IMR-90 (cell line): Measurements from ENCODE around the gene VPS41. TPM values are rescaled to one million over a fixed set of nuclear protein-coding genes. Genes with fewer than 3 reads are reported as not detected.

ENCODE experiments used
- ATAC-seq: fragments of 200-7000 bp; cut with Tn5 transposase; 2 replicates; pipeline ENCODE4 v1.9.1; 2020; ENCODE audit warnings: low read depth, mild to moderate bottlenecking, moderate library complexity
- BruUV-seq: library from RNA; stranded (reverse); fragments of 400-500 nt; replicated peaks from 2 replicates; lab custom pipeline; 2021; lab: Mats Ljungman, UMichigan
- CTCF ChIA-PET: fragments of 300-600 bp; formaldehyde crosslinking; extraction: SDS; loops from one replicate; lab custom pipeline; 2021; ENCODE audit warnings: antibody characterized with exemption; lab: Yijun Ruan, JAX
- POLR2A ChIA-PET: fragments of 300-600 bp; sonication (Branson Sonifier 250); formaldehyde crosslinking; loops from one replicate; lab custom pipeline; 2022; ENCODE audit warnings: antibody characterized with exemption; ENCODE audit not compliant: unreplicated experiment; lab: Charles Lee
- DNase-seq: peaks from one replicate; pipeline ENCODE4 v3.0.0; 2013
- H2AFZ ChIP-seq: replicated peaks from 2 replicates; pipeline ENCODE3; 2013; ENCODE audit warnings: low read length, mild to moderate bottlenecking; ENCODE audit not compliant: poor library complexity
- H2AK5ac ChIP-seq: 2 replicates; pipeline ENCODE4 v1.6.1; 2013; ENCODE audit warnings: low read depth, low read length, inconsistent platforms
- H2AK9ac ChIP-seq: replicated peaks from 2 replicates; pipeline ENCODE3; 2013; ENCODE audit warnings: mild to moderate bottlenecking, low read depth, low read length, moderate library complexity; ENCODE audit not compliant: poor library complexity
- H2BK120ac ChIP-seq: 2 replicates; pipeline ENCODE4 v1.6.1; 2013; ENCODE audit warnings: low read depth, low read length, inconsistent platforms
- H2BK15ac ChIP-seq: 3 replicates; pipeline ENCODE4 v1.6.1; 2013; ENCODE audit warnings: low read depth, low read length, inconsistent platforms
- H2BK20ac ChIP-seq: 2 replicates; pipeline ENCODE4 v1.6.1; 2013; ENCODE audit warnings: low read depth, mild to moderate bottlenecking, inconsistent platforms, low read length, moderate library complexity
- H2BK5ac ChIP-seq: 2 replicates; pipeline ENCODE4 v1.6.1; 2013; ENCODE audit warnings: mild to moderate bottlenecking, low read depth, low read length, inconsistent platforms; ENCODE audit not compliant: poor library complexity, severe bottlenecking
- H3K14ac ChIP-seq: replicated peaks from 2 replicates; pipeline ENCODE4 v1.6.1; 2013; ENCODE audit warnings: low read depth, low read length, inconsistent platforms
- H3K18ac ChIP-seq: 2 replicates; pipeline ENCODE4 v1.6.1; 2013; ENCODE audit warnings: low read depth, low read length, control low read depth
- H3K23ac ChIP-seq: 2 replicates; pipeline ENCODE4 v1.6.1; 2013; ENCODE audit warnings: low read depth, low read length, inconsistent platforms
- H3K27ac ChIP-seq: 2 replicates; pipeline ENCODE4 v1.5.1; 2013; ENCODE audit warnings: mild to moderate bottlenecking, control low read depth, low read length; ENCODE audit not compliant: insufficient read depth
- H3K27me3 ChIP-seq: 2 replicates; pipeline ENCODE4 v1.6.1; 2013; ENCODE audit warnings: low read length; ENCODE audit not compliant: control insufficient read depth, insufficient read depth
- H3K36me3 ChIP-seq: 2 replicates; pipeline ENCODE4 v1.6.1; 2013; ENCODE audit warnings: low read length, mixed read lengths; ENCODE audit not compliant: control insufficient read depth, insufficient read depth
- H3K4ac ChIP-seq: 2 replicates; pipeline ENCODE4 v1.6.1; 2013; ENCODE audit warnings: low read depth, low read length, inconsistent platforms
- H3K4me1 ChIP-seq: 2 replicates; pipeline ENCODE4 v1.6.1; 2013; ENCODE audit warnings: low read length, mixed read lengths; ENCODE audit not compliant: control insufficient read depth, insufficient read depth
- H3K4me2 ChIP-seq: 2 replicates; pipeline ENCODE4 v1.6.1; 2013; ENCODE audit warnings: low read depth, mild to moderate bottlenecking, control low read depth, low read length, moderate library complexity
- H3K4me3 ChIP-seq: 2 replicates; pipeline ENCODE4 v1.5.1; 2013; ENCODE audit warnings: low read depth, mild to moderate bottlenecking, control low read depth, low read length, moderate library complexity; ENCODE audit not compliant: insufficient read depth
- H3K56ac ChIP-seq: 2 replicates; pipeline ENCODE4 v1.6.1; 2013; ENCODE audit warnings: low read length, inconsistent platforms; ENCODE audit not compliant: insufficient read depth; ENCODE audit errors: extremely low read depth
- H3K79me1 ChIP-seq, 2 experiments: 2 replicates each; pipeline ENCODE4 v1.6.1; 2013; ENCODE audit warnings: low read length in 2 of 2, inconsistent platforms in 1 of 2, low read depth in 1 of 2
- H3K9ac ChIP-seq: 2 replicates; pipeline ENCODE4 v1.6.1; 2013; ENCODE audit warnings: low read depth, low read length, control low read depth
- H3K9me1 ChIP-seq: 2 replicates; pipeline ENCODE4 v1.6.1; 2013; ENCODE audit warnings: low read length, inconsistent platforms; ENCODE audit not compliant: insufficient read depth
- H3K9me3 ChIP-seq: 2 replicates; pipeline ENCODE4 v1.6.1; 2013; ENCODE audit warnings: low read length; ENCODE audit not compliant: control insufficient read depth, insufficient read depth
- H4K20me1 ChIP-seq: 2 replicates; pipeline ENCODE4 v1.6.1; 2013; ENCODE audit warnings: low read length, inconsistent platforms; ENCODE audit not compliant: insufficient read depth
- H4K5ac ChIP-seq: 2 replicates; pipeline ENCODE4 v1.6.1; 2013; ENCODE audit warnings: mild to moderate bottlenecking, low read depth, low read length, control low read depth
- H4K8ac ChIP-seq, 2 experiments: 2 replicates each; pipeline ENCODE4 v1.6.1; 2013; ENCODE audit warnings: low read depth in 2 of 2, low read length in 2 of 2, control low read depth in 1 of 2, inconsistent platforms in 1 of 2
- H4K91ac ChIP-seq: 2 replicates; pipeline ENCODE4 v1.6.1; 2013; ENCODE audit warnings: low read depth, low read length, inconsistent platforms; ENCODE audit not compliant: insufficient read depth
- CEBPB ChIP-seq: IDR thresholded peaks from 2 replicates; pipeline ENCODE4 v1.6.1; 2012; ENCODE audit warnings: low read depth, low read length, improper control_type of control experiment
- CHD1 ChIP-seq: IDR thresholded peaks from 2 replicates; pipeline ENCODE4 v1.6.1; 2012; ENCODE audit warnings: low read depth, low read length, improper control_type of control experiment
- ELK1 ChIP-seq: fragments of 150-350 bp; IDR thresholded peaks from 2 replicates; pipeline ENCODE4 v1.6.1; 2016; ENCODE audit warnings: low read depth, mild to moderate bottlenecking, low read length, moderate library complexity, borderline replicate concordance
- MAFK ChIP-seq: IDR thresholded peaks from 2 replicates; pipeline ENCODE4 v1.6.1; 2012; ENCODE audit warnings: low read depth, low read length, improper control_type of control experiment
- MAZ ChIP-seq: IDR thresholded peaks from 2 replicates; pipeline ENCODE4 v1.6.1; 2012; ENCODE audit warnings: low read depth, mild to moderate bottlenecking, low read length, improper control_type of control experiment, moderate library complexity, borderline replicate concordance
- MXI1 ChIP-seq: IDR thresholded peaks from 2 replicates; pipeline ENCODE4 v1.6.1; 2012; ENCODE audit warnings: low read depth, mild to moderate bottlenecking, low read length, moderate library complexity, borderline replicate concordance
- SMC3 ChIP-seq: fragments of 150-350 bp; IDR thresholded peaks from 2 replicates; pipeline ENCODE4 v1.6.1; 2016; ENCODE audit warnings: low read depth, mild to moderate bottlenecking, antibody characterized with exemption, low read length, moderate library complexity
- WGBS, 2 experiments: methylation state at CpG; one replicate each; pipeline versions ENCODE4 v1.1.5 to v1.1.7; 2013; ENCODE audit warnings: missing lambda C conversion rate in 2 of 2; ENCODE audit not compliant: insufficient read length in 1 of 2; ENCODE audit errors: extremely low coverage in 2 of 2; 5-methylcytosine and 5-hydroxymethylcytosine counted together
- dilution Hi-C: fragments of 300-500 bp; cut with HindIII; formaldehyde crosslinking; loops from one replicate; pipeline ENCODE4 v1.14.3; 2018; ENCODE audit warnings: low sequenced_read_pairs; ENCODE audit not compliant: unreplicated experiment
- in situ Hi-C: fragments of 300-500 bp; cut with MboI; formaldehyde crosslinking; loops from 3 replicates; pipeline ENCODE4 v1.14.3; 2019; ENCODE audit warnings: low sequenced_read_pairs, inconsistent platforms, mixed read lengths
- intact Hi-C: fragments of 100-400 bp; cut with micrococcal nuclease; formaldehyde crosslinking; loops from 2 replicates; pipeline ENCODE4 v1.10.0; 2022
- polyA plus RNA-seq, 3 experiments: library from polyadenylated mRNA; depleted of rRNA; stranded (reverse); fragments of >200 nt; gene quantifications; 2 replicates each; pipeline ENCODE4 v1.2.3, GENCODE V29; 2012; ENCODE audit warnings: low replicate concordance in 1 of 3
- total RNA-seq: library from RNA; depleted of rRNA; stranded (reverse); fragments of >200 nt; gene quantifications from 2 replicates; pipeline ENCODE4 v1.2.3, GENCODE V29; 2012

VPS41 gene
- total and polyA plus RNA-seq, 2 of the 4 experiments (the other 2 are of a cell fraction) = 16.0 to 28.0 TPM

DNA sequence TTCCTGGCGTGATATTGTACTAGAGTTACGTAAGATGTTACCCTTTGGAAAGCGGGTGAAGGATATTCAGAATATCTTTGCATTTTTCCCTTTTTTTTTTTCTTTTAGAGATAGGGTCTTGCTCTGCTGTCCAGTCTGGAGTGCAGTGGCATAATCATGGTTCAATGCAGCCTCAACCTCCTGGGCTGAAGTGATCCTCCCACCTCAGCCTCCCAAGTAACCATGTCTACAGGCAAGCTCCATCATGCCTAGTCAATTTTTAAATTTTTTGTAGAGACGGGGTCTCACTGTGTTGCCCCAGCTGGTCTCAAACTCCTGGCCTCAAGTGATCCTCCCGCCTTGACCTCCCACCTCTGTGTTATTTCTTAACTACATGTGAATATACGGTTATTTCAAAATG is 18.4 kb downstream of the VPS41 start:
- H4K91ac ChIP-seq = no peak overlapping the region
- H3K4me3 ChIP-seq = no peak overlapping the region
- intact Hi-C loops (no loop called here), in situ Hi-C loops (no loop called here), dilution Hi-C loops (no loop called here)
- no TSS peak for BruUV-seq
- no peak overlapping the region for H3K18ac ChIP-seq
- TF ChIP-seq CEBPB (no peak), MXI1 (no peak), SMC3 (no peak), MAFK (no peak), CHD1 (no peak), MAZ (no peak), ELK1 (no peak)
- no CpG with 5 or more reads among the region's 6 CpGs for WGBS, 2 experiments
- no peak overlapping the region for H2BK120ac ChIP-seq
- H2BK20ac ChIP-seq = no peak overlapping the region
- no peak overlapping the region for H4K8ac ChIP-seq
- H3K23ac ChIP-seq = no peak overlapping the region
- CTCF ChIA-PET = no interaction called here
- DNase-seq (no peak), ATAC-seq (no peak)
- H2AK9ac ChIP-seq = no peak overlapping the region
- H3K9me3 ChIP-seq = no peaks in the 10 kb centered on the region
- H2AK5ac ChIP-seq = no peak overlapping the region
- no peaks in the 10 kb centered on the region for H3K9me1 ChIP-seq
- H3K79me1 ChIP-seq = peaks cover 3 to 12% of the 10 kb centered on the region in 2 experiments; a peak in 3 of 4 replicates
- POLR2A ChIA-PET = no interaction called here
- no peak overlapping the region for H3K4ac ChIP-seq
- H3K27ac ChIP-seq = no peak overlapping the region
- H3K56ac ChIP-seq = no peak overlapping the region
- H2BK15ac ChIP-seq = no peak overlapping the region
- no peaks in the 10 kb centered on the region for H3K27me3 ChIP-seq
- H3K36me3 ChIP-seq = no peaks in the 10 kb centered on the region
- H2BK5ac ChIP-seq = no peak overlapping the region
- H2AFZ ChIP-seq = no peak overlapping the region
- no peaks in the 10 kb centered on the region for H4K20me1 ChIP-seq
- peaks cover 2% of the 10 kb centered on the region for H3K4me1 ChIP-seq
- no peak overlapping the region for H3K14ac ChIP-seq
- H3K9ac ChIP-seq = no peak overlapping the region
- no peak overlapping the region for H4K5ac ChIP-seq
- H3K4me2 ChIP-seq = no peak overlapping the region
